ENCODE measurements around the gene ITGA11.

The ITGA11 gene

GRCh38 chr15:68304589-68305337 is 127.2 kb downstream of the ITGA11 start:
- no peak for DNase-seq

DNA sequence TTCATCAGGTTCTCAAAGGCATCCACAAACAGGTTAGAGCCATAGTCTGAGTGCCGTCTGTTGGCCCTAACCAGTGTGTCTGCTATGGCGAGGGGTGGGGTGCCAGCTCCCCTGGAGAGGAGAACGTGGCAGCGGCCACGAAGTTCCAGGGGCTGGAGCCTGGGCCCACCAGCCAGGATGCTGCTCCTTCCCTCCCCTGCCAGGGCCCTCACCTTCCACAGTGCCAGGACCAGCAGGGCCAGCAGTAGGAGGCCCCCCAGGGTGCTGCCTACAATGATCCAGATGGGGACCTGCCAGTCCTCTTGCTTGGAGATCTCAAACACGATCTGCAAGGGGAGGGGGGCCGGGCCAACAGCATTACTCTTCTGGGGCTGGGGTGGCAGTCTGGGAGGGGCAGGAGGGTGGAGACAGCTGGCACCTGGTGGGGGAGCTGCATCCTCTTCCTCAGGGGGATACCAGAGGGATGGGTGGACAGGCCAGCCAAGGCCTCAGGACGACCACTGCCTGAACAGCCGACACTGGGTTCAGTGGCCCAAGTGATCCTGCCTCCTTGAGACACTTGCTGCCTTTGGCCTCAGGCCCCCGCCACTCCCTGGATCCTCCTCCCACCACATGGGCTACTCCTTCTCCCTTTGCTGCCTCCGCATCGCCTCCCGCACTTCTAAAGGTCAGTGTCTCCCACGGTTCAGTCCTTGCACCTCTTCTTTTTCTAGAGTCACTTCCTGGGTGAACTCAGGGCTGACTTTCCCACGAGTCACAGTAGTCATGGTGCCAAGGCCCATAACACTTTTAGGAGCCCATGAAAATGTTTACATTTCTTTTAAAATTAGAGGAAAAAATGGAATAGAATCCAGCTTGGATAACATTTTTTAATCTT is 128.2 kb downstream of the ITGA11 start:
- DNase-seq = no peak

GRCh38 chr15:68303134-68303533 is 128.8 kb downstream of the ITGA11 start:
- no peak for DNase-seq

GRCh38 chr15:68302729-68303128 is 129.2 kb downstream of the ITGA11 start:
- no peak for DNase-seq

DNA sequence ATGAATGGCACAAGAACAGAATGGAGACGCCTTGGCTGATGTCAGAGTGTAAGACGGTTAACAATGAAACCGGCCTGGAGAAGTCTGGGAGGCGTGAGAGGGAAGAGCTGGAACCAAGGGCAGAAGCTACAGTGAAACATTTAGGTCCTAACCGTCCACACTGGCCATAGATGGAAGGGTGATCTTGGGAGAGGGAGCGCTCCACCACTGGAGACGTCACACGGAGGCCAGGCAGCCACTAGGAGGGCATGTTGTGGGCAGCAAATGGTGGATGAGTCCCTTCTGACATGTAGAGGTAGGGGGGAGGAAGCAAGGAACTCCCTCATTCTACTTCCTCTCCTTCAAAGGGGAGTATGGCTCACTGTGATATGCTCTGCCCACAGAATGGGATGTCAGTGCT is 130.7 kb downstream of the ITGA11 start:
- DNase-seq = no peak

GRCh38 chr15:68300115-68300940 is 131.6 kb downstream of the ITGA11 start:
- DNase-seq = no peak

DNA sequence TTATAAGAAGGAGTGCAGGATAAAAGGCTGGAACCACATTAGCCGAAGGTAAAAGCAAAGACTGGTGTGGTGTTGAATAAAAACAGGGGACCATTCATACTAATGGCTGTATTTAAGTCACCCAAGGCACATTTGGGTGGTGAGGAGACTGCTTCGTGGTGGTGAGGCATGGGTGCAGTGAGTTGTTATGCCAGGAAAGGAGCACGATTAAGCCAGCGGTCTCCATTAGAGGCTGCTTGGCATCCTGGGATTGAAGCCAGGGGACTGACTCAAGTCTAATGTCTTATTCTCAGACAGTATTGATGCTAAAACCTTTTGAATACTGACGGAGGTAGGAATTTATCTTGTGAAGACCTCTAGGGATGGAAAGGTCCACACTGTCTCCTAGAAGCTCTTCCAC is 132.5 kb downstream of the ITGA11 start:
- no peak for DNase-seq

DNA sequence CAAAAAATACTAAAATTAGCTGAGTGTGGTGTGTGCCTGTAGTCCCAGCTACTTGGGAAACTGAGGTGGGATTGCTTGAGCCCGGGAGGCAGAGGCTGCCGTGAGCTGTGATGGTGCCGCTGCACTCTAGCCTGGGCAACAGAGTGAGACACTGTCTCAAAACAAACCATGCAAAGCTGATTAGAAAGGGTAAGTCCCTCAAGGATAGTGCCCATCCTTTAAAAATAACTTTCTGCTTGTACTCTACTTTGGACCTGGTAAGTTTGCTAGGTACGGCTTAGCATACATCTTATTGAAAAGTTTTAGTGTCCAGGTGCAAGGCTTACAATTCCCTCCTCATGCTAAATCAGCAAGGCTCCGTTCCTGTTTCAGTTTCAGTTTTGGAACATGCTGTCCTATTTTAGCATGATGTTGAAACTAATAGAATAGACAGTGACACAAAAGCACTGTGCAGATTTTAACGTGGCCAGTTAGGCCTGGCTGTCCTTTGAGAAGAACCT is 133.0 kb downstream of the ITGA11 start:
- peak; percentile 14 for DNase-seq

DNA sequence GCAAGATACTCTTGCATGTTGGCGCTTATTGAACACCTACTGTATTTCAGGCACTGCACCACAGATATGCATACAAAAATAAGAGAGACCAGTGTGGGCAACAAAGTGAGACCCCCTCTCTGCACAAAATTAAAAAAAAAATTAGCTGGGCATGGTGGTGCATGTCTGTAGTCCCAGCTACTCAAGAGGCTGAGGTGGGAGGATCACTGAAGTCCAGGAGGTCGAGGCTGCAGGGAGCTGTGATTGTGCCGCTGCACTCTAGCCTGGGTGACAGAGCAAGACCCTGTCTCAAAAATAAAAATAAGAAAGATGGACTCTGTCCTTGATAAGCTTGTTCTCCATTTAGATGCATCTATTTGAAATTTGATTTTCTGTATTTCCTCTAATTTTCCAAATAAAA is 133.6 kb downstream of the ITGA11 start:
- no peak for DNase-seq

DNA sequence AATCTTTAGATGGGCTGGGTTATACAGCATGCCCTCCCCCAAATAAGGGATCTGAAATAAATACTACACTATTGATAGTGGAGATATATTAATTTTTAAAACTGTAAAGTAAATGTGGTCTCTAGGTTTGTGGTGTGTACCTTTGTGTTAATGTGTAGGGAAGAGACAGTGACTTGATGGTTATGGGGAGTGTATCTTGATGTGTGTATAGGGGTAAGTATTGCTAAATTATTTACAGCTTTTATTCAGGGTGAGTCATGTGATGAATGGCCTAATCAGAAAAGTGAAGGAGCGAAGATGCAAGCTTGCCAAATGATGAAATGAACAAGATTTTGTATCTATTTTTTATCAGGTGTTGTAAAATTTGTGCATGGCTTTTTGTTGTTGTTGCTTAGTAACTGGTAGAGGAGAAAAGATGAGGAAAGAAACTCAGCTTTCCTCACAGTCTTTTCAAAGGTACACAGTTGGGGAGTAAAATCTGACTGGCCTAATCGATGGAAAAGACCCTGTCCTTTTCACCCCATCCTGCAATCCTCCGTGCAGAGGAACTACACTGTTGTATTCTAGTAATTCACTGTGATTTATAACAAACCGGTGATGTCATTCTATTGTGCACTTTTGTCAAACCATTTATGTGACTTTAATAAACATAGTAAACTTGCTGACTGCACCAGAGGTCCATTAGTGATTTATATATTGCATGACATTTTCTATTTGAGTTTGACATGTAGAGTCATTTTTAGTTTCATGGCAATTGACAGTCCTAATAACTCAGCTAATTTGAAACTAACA is 136.8 kb downstream of the ITGA11 start:
- DNase-seq = no peak

DNA sequence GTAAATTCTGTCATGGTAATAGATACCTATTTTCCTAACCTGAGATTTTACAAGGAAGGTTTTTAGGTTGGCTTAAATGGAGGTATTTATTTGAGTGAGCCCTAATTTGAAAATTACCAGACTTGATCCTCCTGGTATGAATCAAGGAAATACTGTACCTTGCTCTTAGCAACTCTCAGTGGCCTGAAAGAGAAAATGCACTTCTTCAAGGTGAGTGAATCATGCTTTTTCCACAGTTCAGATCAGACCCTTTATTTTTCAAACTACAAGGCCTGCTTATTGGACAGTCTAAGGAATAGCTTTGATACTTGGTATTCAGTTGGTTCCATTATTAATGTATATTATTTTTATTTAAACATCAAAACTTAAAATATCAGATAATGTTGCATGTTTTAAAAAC is 139.0 kb downstream of the ITGA11 start:
- no peak for DNase-seq

GRCh38 chr15:68292157-68292781 is 139.7 kb downstream of the ITGA11 start:
- DNase-seq = no peak

- DNase-seq = no peak
Measured at GRCh38 chr15:68290715-68291114, 141.2 kb downstream of the ITGA11 start.

DNA sequence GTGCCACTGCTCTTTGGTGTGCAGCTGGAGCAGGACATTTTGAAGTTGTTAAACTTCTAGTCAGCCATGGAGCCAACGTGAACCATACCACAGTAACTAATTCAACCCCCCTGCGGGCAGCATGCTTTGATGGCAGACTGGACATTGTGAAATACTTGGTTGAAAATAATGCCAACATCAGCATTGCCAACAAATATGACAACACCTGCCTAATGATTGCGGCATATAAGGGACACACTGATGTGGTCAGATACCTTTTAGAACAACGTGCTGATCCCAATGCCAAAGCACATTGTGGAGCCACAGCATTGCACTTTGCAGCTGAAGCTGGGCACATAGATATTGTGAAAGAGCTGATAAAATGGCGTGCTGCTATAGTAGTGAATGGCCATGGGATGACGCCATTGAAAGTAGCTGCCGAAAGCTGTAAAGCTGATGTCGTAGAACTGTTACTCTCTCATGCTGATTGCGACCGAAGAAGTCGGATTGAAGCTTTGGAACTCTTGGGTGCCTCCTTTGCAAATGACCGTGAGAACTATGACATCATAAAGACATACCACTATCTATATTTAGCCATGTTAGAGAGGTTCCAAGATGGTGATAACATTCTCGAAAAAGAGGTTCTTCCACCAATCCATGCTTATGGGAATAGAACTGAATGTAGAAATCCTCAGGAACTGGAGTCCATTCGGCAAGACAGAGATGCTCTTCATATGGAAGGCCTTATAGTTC is 142.2 kb downstream of the ITGA11 start:
- no peak for DNase-seq

DNA sequence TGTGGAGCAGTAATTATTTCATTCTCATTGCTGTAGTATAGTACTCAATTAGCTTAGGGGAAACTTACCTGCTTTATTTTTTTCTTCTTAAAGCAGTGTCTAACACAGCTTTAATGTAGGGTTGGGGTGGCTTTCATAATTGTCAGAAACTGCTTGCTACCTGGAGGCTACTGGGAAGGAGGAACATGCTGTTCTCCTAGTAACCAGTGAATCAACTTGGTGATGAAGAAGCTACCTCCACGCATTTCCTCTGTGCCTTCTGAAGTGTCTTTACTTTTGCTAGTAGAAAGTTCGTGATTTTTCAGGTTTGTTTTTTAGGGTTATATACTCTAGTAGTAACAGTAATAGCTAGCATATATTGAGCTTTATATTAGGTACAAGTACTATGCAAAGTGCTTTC is 142.9 kb downstream of the ITGA11 start:
- no peak for DNase-seq

GRCh38 chr15:68286256-68286655 is 145.7 kb downstream of the ITGA11 start:
- no peak for DNase-seq

DNA sequence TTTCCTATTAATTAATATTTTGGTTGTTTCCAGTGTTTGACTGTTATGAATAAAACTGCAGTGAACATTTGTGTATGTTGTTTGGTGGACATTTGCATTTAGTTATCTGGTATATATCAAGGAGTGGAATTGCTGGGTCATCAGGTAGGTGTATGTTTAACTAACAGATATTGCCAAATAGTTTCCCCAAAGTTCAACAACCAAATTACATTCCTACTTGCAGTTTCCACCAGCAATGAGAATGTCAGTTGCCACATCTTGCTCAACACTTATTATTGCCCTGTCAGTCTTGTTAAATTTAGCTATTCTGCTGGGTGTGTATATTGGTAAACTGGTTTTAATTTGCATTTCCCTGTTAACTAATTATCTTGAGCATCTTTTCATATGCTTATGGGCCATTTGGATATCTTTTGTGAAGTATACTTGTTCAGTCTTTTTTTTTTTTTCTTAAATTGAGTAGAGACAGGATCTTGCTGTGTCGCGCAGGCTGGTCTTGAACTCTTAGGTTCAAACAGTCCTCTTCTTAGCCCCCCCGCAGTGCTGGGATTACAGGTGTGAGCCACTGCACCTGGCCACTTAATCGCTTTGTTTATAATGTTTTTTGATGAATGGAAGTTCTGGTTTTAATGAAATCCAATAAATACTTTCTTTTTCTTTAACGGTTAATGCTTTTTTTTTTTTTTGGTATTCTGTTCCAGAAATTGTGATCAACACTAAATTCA is 146.5 kb downstream of the ITGA11 start:
- no peak for DNase-seq

DNA sequence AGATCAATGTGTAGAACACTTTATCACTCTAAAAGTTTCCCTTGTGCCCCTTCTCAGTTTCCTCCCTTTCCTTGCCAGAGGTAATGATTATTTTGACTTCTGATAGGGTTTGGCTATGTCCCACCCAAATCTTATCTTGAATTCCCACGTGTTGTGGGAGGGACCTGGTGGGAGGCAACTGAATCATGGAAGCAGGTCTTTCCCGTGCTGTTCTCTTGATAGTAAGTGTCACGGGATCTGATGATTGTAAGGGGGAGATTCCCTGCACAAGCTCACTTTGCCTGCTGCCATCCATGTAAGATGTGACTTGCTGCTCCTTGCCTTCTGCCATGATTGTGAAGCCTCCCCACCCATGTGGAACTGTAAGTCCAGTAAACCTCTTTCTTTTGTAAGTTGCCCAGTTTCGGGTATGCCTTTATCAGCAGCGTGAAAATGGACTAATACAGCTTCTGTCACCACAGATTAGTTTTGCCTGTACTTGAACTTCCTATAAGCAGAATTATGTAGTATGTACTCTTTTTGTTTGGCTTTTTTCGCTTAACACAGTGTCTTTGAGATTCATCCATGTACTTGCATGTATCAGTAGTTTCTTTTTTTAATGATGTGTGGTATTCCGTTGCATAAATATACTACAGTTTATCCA is 147.2 kb downstream of the ITGA11 start:
- DNase-seq = no peak

DNA sequence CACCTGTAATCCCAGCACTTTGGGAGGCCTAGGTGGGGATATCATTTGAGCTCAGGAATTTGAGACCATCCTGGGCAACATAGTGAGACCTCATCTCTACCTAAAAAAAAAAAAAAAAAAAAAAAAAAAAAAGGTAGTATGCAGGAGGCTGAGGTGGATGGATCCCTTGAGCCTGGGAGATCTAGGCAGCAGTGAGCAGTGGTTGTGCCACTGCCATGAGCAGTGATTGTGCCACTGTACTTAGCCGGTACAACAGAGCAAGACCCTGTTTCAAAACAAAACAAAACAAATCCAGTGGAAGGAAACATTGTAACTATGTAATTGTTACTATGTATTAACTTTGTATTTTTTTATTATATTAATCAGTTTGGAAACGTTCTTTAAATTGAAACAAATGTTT is 148.6 kb downstream of the ITGA11 start:
- DNase-seq = no peak

DNA sequence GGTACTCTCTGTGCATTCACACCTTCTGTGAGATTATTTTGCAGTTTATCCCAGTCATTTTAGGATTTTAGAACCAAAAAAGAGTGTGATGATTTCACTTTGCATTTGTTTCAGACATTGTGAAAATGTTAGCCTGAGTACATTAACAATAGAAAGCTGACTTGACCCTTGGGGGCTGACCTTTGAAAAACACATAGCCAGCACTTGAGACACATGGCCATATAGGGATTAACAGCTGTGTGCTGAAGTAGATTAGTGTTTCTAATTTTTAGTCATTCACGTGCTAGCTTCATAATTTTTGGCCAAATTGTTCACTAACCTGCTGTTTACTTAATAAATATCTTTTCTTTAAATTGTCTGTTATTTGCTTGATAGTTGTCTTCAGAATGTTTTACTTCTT is 151.0 kb downstream of the ITGA11 start:
- no peak for DNase-seq

Data from CD4-positive, alpha-beta T cell treated with Interleukin-17A for 4 hours (primary cell).